Stimulated activated CD4-positive, alpha-beta T cell treated with anti-CD3 and anti-CD28 coated beads, Interleukin-12 subunit alpha, Interleukin-12 subunit beta, amount 100 ng/mL, for 24 hours (primary cell): ENCODE results near the gene TMEM132D.

ENCODE experiments used
- DNase-seq, 2 experiments: peaks; one replicate each; pipeline ENCODE4 v3.0.0-alpha.2; 2020; ENCODE audit warnings: low read depth in 2 of 2

TMEM132D gene

GRCh38 chr12:129534966-129535750 is 368.7 kb downstream of the TMEM132D start:
- no peak for DNase-seq

DNA sequence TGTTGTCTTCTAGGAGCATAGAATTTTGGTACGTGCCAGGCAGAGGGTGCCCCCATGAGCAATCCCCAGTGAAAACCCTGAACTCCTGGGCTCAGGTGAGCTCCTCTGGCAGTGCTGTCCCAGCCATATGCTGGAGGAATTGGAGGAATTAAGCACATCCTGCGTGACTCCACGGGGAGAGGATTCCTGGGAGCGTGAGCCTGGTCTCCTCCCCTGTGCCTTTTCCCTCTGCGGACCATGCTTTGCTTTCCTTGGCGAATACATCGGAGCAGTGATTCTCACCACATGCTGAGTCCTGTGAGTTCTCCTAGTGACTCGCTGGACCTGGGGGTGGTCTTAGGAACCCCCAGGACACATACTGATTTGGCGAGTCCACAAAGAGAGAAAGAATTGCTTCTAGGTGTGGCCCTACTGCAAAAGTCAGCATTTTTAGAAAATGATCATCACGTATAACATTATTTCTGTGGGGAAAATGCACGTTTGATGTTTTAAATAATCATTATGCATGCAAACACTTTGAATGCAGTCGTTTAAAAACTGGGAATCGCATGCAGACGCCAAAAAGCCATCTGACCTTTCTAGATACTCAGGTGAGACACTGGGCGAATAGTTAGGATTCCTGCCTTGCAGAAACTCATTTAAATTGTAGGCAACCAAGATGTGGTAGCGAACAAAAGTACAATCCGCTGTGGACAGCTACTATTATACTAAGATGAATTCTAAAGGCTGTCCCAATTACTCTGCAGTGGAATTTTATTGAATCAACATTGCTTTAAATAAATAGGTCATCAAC is 370.9 kb downstream of the TMEM132D start:
- DNase-seq = no peak

- DNase-seq = no peak
Observed at GRCh38 chr12:129532082-129532481, 371.7 kb downstream of the TMEM132D start.

DNA sequence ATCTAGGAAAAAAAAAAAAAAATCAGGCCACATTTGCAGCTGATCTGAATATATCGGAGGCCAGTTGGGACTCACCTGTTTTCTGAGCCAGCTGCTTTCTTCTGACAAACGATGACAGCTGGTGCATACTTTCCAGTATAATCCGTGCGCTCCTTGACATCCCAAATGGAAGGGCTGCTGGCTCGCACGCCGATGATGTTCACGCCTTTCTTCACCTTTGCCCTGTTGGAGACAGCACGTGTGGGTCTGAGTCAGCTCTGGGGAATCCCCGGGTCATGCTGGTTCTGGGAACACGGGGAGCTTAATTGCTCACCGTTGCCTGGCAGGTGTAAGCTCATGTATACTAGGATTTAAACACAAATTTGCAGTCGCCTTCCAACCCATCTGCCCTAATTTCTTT is 372.8 kb downstream of the TMEM132D start:
- DNase-seq = no peak

GRCh38 chr12:129530517-129530916 is 373.3 kb downstream of the TMEM132D start:
- DNase-seq = no peak

- no peak for DNase-seq
Observed at GRCh38 chr12:129527506-129527905, 376.3 kb downstream of the TMEM132D start.

- no peak for DNase-seq
Observed at GRCh38 chr12:129523621-129524020, 380.2 kb downstream of the TMEM132D start.

GRCh38 chr12:129520739-129521138 is 383.1 kb downstream of the TMEM132D start:
- DNase-seq = no peak

- no peak for DNase-seq
Observed at GRCh38 chr12:129503802-129504201, 400.0 kb downstream of the TMEM132D start.

DNA sequence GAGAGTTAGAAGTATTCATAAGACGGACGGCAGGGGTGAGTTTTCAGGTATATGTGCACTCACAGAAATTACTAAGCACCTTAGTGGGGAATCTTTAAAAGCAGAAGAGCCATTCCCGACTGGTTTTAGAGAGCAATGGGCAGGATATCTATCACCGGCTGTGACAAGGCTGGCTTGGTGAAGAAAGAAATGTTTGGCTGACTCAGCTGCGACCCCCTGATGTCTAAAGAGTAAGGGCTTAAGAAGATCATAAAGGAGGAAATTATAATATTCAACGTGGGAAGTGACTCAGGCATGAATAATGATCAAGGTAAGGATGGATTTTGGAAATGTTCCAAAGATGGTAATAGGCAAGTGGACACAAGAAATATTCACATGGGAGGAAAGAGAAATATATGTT is 407.6 kb downstream of the TMEM132D start:
- no peak for DNase-seq

- DNase-seq = no peak
Observed at GRCh38 chr12:129494766-129495165, 409.1 kb downstream of the TMEM132D start.

DNA sequence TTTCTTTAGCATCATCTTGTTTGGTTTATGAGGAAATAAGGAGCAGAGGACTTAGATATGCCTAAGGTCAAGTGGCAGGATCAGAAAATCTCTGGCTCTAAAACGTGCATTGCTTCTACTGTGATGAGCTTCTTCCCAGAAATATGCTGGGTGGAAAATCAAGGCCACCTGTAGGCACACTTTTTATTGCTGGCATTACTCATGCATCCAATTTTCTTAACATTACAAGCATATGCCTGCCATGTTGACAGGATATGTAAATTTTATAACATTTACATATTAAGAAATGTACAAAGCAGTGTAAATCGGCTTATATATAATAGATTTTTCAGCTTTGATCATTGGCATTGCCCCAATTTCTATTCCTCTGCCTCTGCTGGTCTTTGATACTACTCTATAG is 409.6 kb downstream of the TMEM132D start:
- DNase-seq = no peak

DNA sequence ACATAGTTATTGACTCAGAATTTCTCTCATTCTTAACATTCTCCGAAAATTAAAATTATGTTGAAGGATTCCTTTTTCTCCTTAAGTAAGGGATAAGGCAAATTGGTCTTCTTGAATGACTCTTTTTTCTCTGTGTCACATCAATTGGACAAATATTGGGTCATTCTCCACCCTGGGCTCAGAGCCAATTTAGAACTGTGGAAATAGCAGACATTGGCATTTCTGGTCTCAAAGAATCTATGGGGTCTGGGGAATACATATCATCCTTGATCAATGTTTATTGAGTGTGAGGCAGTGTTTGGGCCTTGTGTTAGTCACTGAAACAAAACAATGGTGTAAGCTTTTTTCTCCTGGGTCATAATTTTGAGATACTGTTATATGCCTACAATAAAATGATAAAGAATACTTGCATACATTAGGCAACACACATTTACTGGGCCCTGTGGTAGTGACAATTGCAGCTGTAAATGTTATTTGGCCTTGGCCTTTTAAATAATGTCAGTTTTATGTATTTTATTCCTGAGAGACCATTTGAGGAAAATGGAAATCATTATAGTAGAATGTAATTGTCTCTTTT is 414.6 kb downstream of the TMEM132D start:
- no peak for DNase-seq

GRCh38 chr12:129486931-129487330 is 416.9 kb downstream of the TMEM132D start:
- no peak for DNase-seq

GRCh38 chr12:129483111-129483893 is 420.5 kb downstream of the TMEM132D start:
- no peak for DNase-seq

GRCh38 chr12:129481921-129482320 is 421.9 kb downstream of the TMEM132D start:
- no peak for DNase-seq

DNA sequence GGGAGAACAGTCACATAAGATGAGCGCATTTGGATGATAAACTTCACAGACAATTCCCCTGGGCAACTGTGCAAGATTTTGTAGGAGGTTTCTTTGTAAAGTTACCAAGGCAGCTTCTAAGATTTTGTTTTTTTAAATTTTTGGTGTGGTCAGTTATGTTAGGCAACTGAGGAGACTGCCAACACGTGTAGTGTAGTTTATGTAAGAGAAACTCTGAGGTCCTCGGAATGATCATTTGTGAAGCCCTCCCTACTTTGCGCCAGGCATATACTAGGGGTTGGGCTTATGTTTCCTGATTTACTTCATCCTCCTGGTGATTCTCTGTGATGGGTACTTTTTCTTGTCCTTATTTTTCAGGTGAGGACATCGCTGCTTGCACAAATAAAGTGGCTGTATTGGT is 433.6 kb downstream of the TMEM132D start:
- DNase-seq = no peak

- no peak for DNase-seq
Observed at GRCh38 chr12:129467726-129468125, 436.1 kb downstream of the TMEM132D start.

- no peak for DNase-seq
Observed at GRCh38 chr12:129467289-129467688, 436.5 kb downstream of the TMEM132D start.

DNA sequence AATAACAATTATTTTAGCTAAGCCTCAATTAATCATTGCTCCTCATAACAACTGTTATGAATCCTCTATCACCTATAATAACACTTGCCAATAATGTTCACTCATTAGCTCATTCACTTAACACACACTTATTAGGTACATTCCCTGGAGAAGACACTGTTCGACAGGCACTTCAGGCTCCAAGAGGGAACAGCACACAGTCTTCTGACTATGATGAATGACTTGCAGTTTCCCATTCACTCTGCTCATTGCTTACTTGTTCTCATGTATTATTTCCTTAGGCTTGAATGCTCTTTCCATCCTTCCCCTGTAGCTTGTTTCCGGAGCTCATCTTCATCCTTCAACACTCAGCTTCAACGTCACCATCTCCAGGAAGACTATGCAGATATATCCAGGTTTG is 437.3 kb downstream of the TMEM132D start:
- DNase-seq = no peak

- no peak for DNase-seq
Observed at GRCh38 chr12:129459886-129460285, 443.9 kb downstream of the TMEM132D start.

- no peak for DNase-seq
Observed at GRCh38 chr12:129446696-129447095, 457.1 kb downstream of the TMEM132D start.
